Ectodermal cell (in vitro differentiated cells): ENCODE results near the gene SIGLEC11.

ENCODE experiments used
- H3K27ac ChIP-seq: 2 replicates; pipeline ENCODE4 v1.7.0; 2013; ENCODE audit warnings: mild to moderate bottlenecking, low read depth, low read length; ENCODE audit not compliant: insufficient read depth, poor library complexity, severe bottlenecking
- H3K27me3 ChIP-seq: 2 replicates; pipeline ENCODE4 v1.7.0; 2013; ENCODE audit warnings: mild to moderate bottlenecking, low read length; ENCODE audit not compliant: insufficient read depth, control insufficient read depth, poor library complexity, severe bottlenecking
- H3K36me3 ChIP-seq: one replicate; pipeline ENCODE4 v1.7.0; 2013; ENCODE audit warnings: low read length; ENCODE audit not compliant: control insufficient read depth, insufficient read depth
- H3K4me1 ChIP-seq: one replicate; pipeline ENCODE4 v1.7.0; 2013; ENCODE audit warnings: low read length; ENCODE audit not compliant: control insufficient read depth, insufficient read depth
- H3K4me3 ChIP-seq: 2 replicates; pipeline ENCODE4 v1.7.0; 2013; ENCODE audit warnings: low read depth, low read length, control low read depth; ENCODE audit not compliant: insufficient read depth
- H3K9me3 ChIP-seq: 2 replicates; pipeline ENCODE4 v1.7.0; 2013; ENCODE audit warnings: mild to moderate bottlenecking, low read length, moderate library complexity; ENCODE audit not compliant: control insufficient read depth
- WGBS, 2 experiments: methylation state at CpG; one replicate each; pipeline ENCODE4 v1.1.7; 2013; ENCODE audit warnings: missing lambda C conversion rate in 2 of 2; 5-methylcytosine and 5-hydroxymethylcytosine counted together

The SIGLEC11 gene

DNA sequence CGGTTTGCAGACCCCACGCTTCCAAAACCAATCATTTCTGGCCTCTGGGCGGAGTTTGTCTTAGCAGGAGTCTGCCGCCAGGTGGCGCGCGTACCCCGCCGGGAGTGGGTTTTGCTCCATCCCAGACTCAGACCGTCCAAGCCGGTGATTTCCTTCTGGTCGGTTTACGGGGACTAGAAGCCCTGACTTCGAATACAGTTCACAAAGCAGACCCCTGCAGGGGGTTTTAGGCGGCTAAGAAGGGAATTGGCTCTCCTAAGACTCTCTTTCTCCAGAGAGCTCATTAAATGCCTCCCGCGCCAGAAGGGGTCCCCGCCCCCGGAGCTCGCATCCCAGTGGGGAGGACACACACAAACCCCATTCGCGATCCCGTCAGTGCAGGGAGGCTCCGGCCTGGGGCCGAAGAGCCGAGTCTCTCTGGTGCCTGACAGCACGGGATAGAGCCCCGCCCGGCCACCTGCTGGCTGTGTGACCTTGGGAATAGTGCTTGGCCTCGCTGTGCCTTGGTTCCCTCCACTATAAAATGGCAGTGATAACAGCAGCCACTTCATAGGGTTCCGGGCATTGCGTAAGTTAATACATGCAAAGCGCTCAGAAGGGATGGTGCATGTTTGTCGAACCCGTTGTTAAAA, 23.1 kb downstream of the SIGLEC11 start:
- Histone ChIP-seq H3K4me3 (peak overlapping the region; percentile 17), H3K36me3 (no peaks in the 10 kb centered on the region), H3K27me3 (no peaks in the 10 kb centered on the region), H3K27ac (no peak overlapping the region), H3K9me3 (no peaks in the 10 kb centered on the region), H3K4me1 (peaks cover 6% of the 10 kb centered on the region)
- 22 to 24% methylated on average over 35 of the region's 35 CpGs for WGBS, 2 experiments

DNA sequence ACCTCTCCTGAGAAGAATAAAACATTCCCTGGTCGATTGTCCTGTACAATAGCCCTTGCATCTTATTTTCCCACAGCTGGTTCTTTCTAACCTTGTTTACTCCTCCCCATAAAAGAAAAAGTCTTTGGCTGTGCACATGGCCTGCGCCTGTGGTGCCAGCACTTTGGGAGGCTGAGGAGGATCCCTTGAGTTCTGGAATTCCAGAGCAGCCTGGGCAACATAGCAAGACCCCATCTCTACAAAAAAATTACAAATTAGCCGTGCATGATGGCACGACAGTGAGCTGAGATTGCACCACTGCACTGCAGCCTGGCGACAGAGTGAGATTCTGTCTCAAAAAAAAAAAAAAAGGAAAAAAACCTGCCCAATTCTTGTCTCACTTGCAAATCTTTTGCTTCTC, 24.4 kb downstream of the SIGLEC11 start:
- no peaks in the 10 kb centered on the region for H3K9me3 ChIP-seq
- H3K36me3 ChIP-seq = no peaks in the 10 kb centered on the region
- H3K27me3 ChIP-seq = no peaks in the 10 kb centered on the region
- no peak overlapping the region for H3K27ac ChIP-seq
- no peak overlapping the region for H3K4me3 ChIP-seq
- peaks cover 6% of the 10 kb centered on the region for H3K4me1 ChIP-seq
- WGBS, 2 experiments = 85 to 89% methylated on average over 5 of the region's 5 CpGs

DNA sequence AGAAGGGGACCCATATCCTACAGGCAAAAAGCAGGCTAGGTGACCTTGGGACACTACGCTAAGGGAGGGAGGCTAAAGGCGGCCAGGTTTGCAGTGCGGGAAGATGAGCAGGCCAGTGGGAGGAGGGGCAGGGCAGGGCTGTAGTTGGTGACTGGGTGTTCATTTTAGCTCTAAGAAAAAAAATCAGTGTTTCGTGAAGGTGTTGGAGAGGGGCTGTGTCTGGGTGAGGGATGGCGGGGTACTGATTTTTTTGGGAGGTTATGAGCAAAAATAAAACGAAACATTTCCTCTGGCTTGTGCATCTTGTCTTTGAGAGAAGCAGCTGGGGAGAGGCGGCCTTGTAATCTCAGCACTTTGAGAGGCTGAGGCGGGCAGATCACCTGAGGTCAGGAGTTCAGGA, 27.3 kb downstream of the SIGLEC11 start:
- Histone ChIP-seq H3K27me3 (no peaks in the 10 kb centered on the region), H3K4me1 (peaks cover 6% of the 10 kb centered on the region), H3K9me3 (no peaks in the 10 kb centered on the region), H3K36me3 (no peaks in the 10 kb centered on the region), H3K27ac (no peak overlapping the region), H3K4me3 (no peak overlapping the region)
- WGBS, 2 experiments = 85 to 88% methylated on average over 8 of the region's 8 CpGs

DNA sequence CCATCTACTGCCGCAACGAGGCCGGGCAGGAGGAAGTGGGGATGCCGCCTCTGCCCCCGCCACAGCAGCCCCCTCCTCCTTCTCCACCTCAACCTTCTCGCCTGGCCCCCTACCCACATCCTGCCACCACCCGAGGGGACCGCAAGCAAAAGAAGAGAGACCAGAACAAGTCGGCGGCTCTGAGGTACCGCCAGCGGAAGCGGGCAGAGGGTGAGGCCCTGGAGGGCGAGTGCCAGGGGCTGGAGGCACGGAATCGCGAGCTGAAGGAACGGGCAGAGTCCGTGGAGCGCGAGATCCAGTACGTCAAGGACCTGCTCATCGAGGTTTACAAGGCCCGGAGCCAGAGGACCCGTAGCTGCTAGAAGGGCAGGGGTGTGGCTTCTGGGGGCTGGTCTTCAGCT, 28.2 kb downstream of the SIGLEC11 start:
- no peaks in the 10 kb centered on the region for H3K27me3 ChIP-seq
- no peaks in the 10 kb centered on the region for H3K9me3 ChIP-seq
- peaks cover 6% of the 10 kb centered on the region for H3K4me1 ChIP-seq
- WGBS, 2 experiments = 95 to 97% methylated on average over 25 of the region's 25 CpGs
- no peak overlapping the region for H3K4me3 ChIP-seq
- H3K36me3 ChIP-seq = peaks cover 4% of the 10 kb centered on the region
- H3K27ac ChIP-seq = no peak overlapping the region

DNA sequence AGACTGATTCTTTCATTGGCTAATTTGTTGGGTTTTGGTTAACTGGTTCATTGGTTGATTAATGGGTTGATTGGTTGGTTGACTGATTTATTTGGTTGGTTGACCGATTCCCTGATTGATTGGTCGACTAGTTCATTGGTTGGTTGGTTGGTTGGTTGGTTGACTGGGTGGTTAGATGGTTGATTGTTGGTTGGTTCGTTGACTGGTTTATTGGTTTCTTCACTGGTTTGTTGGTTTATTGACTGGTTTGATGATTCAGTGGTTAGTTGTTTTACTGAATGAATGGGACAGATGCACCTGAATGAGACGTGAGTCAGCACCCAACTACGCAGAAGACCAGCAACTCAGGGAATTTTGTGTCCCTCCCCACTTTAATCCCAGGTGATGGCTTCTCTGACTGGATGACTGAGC, 28.9 kb downstream of the SIGLEC11 start:
- no peak overlapping the region for H3K27ac ChIP-seq
- H3K27me3 ChIP-seq = no peaks in the 10 kb centered on the region
- no peak overlapping the region for H3K4me3 ChIP-seq
- H3K4me1 ChIP-seq = peaks cover 7% of the 10 kb centered on the region
- no peaks in the 10 kb centered on the region for H3K9me3 ChIP-seq
- 89 to 94% methylated on average over 5 of the region's 5 CpGs for WGBS, 2 experiments
- H3K36me3 ChIP-seq = peaks cover 10% of the 10 kb centered on the region

DNA sequence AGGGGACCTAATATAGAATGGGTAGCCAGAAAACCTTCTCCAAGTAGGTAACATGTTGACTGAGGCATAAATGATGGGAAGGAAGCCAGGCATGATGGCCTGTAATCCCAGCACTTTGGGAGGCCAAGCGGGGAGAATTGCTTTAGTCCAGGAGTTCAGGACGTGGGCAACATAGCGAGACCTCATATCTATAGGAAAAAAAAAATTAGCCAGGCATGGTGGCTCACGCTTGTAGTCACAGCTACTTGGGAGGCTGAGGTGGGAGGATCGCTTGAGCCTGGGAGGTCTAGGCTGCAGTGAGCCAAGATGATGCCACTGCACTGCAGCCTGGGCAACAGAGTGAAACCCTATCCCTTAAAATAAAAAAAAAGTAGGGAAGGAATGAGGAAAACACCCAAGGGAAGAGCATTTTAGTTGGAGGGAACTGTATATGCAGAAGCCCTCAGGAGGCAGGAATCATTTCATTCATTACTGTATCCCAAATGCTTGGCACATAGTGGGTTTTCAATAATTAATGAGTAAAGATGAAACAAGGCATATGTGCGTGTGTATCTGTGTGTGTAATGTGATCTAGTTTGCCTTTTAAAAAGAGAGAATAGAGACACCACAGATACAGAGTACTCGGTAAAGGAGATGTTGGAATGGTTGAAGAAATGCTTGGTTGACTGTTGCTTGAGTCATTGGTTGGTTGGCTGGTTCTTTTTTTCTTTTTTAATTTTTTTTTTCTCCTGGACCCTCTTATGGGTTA, 29.5 kb downstream of the SIGLEC11 start:
- H3K9me3 ChIP-seq = no peaks in the 10 kb centered on the region
- H3K4me3 ChIP-seq = no peak overlapping the region
- H3K36me3 ChIP-seq = peaks cover 16% of the 10 kb centered on the region
- H3K27ac ChIP-seq = no peak overlapping the region
- peaks cover 10% of the 10 kb centered on the region for H3K4me1 ChIP-seq
- H3K27me3 ChIP-seq = no peaks in the 10 kb centered on the region
- 92 to 94% methylated on average over 7 of the region's 7 CpGs for WGBS, 2 experiments

DNA sequence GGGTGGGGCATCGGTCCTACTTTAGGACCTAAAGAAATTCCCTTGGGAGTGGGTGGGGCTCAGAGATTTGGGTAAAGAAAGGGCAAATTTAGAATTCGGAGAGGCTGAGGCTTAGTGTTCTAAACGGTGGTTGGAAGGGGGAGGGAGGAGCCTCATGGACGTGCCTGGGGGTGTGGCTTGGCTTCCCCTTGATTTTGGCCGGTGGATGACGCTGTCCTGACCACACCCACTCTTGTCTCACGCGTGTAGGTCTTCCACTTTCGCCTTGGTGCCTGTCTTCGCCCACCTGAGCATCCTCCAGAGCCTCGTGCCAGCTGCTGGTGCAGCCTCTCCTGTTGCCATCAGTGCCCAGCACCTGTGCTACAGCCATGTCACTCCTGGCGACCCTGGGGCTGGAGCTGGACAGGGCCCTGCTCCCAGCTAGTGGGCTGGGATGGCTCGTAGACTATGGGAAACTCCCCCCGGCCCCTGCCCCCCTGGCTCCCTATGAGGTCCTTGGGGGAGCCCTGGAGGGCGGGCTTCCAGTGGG, 30.4 kb downstream of the SIGLEC11 start:
- 67 to 72% methylated on average over 15 of the region's 15 CpGs for WGBS, 2 experiments
- Histone ChIP-seq H3K4me3 (peak overlapping the region; percentile 2), H3K27ac (no peak overlapping the region), H3K9me3 (no peaks in the 10 kb centered on the region), H3K36me3 (peaks cover 16% of the 10 kb centered on the region), H3K4me1 (peaks cover 10% of the 10 kb centered on the region), H3K27me3 (no peaks in the 10 kb centered on the region)

DNA sequence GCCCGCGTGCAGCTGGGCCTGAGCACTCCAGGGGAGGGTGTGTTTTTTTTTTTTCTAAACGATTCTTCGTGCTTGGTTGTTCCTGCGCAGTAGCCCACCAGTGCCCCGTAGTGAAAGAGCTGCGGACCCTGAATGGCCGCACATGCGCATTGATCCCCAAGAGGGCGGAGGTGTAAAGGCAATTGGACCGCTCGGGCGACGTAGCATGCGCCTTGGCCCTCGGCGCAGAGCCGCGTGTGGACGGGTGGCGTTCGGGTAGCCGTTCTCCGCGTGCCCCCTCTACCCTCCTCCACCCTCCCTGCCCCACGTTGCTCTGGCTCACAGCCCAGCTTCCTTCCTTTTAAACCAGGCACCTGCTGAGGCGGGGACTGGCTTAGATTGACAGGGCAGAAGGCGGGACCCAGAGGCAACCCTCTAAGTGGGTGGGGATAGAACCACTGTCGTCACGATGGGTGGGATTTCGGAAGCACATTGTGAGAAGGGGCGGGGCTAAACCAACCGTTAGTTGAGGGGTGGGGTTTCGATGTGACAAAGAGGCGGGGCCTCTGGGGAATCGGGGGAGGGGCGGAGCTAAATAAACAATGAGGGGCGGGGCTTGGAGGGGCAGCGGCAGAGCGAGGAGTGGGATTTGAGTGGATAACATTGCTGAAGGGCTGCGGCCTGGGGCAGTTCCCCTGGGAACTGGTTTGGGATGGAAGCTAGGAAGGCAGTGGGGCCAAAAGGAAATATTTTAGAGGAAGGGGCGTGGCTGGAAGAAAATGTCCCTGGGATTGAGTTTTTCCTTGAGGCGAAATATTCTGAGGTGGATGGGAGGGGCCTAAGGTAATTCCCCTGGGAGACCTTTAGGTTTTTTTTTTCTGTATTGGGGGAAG, 31.1 kb downstream of the SIGLEC11 start:
- Histone ChIP-seq H3K27me3 (no peaks in the 10 kb centered on the region), H3K9me3 (no peaks in the 10 kb centered on the region), H3K27ac (peak overlapping the region; percentile 93), H3K36me3 (peaks cover 16% of the 10 kb centered on the region), H3K4me3 (peak overlapping the region; percentile 78), H3K4me1 (peaks cover 10% of the 10 kb centered on the region)
- WGBS, 2 experiments = 3% methylated on average over 43 of the region's 43 CpGs

DNA sequence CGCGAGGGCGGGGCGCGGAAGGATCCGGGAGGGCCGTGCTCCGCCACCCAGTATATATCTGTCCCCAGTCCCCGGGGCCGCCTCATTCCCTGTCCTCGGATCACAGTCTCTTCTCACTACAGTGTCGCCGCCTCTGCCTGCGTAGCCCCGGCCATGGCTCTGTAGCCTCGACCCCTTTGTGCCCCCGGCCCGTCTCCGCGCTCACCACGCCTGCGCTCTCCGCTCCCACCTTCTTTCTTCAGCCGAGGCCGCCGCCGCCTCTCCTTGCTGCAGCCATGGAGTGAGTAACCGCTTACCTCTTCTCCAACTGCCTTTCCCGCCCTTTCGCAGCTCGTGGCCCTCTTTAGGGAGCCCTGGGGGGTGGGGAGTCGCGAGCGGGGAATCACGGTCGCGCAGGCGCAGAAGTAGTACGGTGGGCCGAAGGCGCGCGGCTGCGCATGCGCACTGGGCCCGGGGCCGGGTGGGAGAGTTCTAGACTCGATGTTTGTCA, 31.8 kb downstream of the SIGLEC11 start, which contains the start of the genes ATF5 and NUP62:
ATF5 (plus strand) TSS at position 85 of the 490 bp plus-strand sequence. CDS start 1,646 bp downstream, outside the sequence.
NUP62 (minus strand) TSS at position 384 of the 490 bp plus-strand sequence. CDS start 19,697 bp downstream, outside the sequence.
- no peaks in the 10 kb centered on the region for H3K27me3 ChIP-seq
- H3K36me3 ChIP-seq = peaks cover 16% of the 10 kb centered on the region
- H3K4me3 ChIP-seq = peak within 1 kb of the TSS; percentile 78
- 0% methylated on average over 48 of the region's 48 CpGs for WGBS, 2 experiments
- peak within 1 kb of the TSS; percentile 93 for H3K27ac ChIP-seq
- peaks cover 10% of the 10 kb centered on the region for H3K4me1 ChIP-seq
- no peaks in the 10 kb centered on the region for H3K9me3 ChIP-seq
